GM19193 (cell line): Measurements from ENCODE around the gene SNRNP200.

ENCODE experiments used
- POLR2A ChIP-seq: IDR thresholded peaks from 4 replicates; pipeline ENCODE4 v1.6.1; 2011; ENCODE audit not compliant: insufficient read depth, insufficient read length; ENCODE audit errors: extremely low read depth

Gene SNRNP200

DNA sequence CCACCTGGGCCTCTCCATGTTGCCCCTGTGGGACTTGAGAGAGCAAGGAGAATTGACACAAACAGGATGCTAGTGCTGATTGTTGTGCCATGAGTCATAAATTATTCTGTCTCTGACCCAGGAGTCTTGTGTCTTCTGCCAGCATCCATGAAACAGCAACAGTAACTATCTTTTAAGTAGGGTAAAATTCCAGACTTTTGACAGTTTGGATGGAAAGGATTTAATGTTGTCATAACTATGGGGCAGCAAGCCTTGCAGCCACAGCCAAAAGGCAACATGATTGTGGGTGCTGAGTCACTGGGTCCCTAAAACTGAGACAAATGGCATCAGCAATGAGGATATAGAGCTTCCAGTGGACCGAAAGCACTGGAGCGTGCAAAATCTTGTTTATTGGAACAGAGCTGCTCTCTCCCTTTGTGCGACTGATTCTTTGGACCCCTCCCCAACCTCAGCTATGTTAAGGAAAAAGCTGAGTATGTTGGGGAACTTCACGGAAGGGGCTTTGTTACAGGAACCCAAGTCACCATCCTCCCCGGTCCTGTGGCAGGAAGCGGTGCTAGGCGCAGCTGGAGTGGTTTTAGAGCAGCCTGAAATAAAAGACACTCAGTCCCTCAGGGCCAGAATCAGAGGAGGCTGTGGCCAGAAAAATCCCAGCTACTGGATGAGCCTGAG lies 10.2 kb upstream of the SNRNP200 start:
- TF ChIP-seq POLR2A = no peak

- no peak for TF ChIP-seq POLR2A
Observed at GRCh38 chr2:96315005-96315399, 9.7 kb upstream of the SNRNP200 start.

- TF ChIP-seq POLR2A = no peak
Observed at GRCh38 chr2:96308248-96308647, 2.9 kb upstream of the SNRNP200 start.

DNA sequence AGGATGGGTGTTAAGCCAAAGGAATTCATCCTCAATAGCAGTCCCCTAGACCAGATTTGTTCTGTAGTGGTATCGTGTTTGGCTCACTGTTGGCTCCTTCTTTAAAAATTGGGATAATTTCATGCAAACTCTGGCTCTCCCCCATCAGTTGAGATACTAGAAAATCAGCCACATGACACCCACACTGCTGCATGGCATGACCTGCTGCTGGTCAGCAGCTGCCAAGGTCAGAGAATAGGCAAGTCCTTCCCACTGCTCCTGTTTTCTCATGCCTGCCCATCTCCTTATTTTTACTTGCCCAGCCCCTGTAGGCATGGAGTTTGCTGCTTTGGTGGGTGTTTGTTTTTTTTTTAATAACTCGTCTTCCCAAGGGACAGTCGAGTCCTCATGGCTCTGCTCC lies 1.0 kb upstream of the SNRNP200 start:
- no peak for TF ChIP-seq POLR2A

DNA sequence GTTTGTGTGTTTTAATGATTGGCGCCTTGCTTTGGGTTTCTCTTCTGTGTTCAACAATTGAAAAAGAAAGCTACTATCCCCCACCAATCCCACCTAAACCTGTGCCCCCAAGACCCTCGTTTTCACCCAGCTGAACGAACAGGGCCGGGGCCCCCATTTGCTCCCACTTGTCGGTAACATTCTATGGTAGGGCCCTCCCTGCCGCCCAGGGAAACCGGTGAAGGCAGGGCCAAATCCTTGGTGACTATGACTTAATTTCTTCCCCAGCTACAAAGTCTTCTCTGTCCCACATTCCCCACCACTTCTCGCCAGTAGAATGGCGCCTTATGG lies 598 bp upstream of the SNRNP200 start:
- TF ChIP-seq POLR2A = no peak

- no peak for TF ChIP-seq POLR2A
Observed at GRCh38 chr2:96304606-96305005, 740 bp downstream of the SNRNP200 start.

GRCh38 chr2:96301865-96302264 lies 3.5 kb downstream of the SNRNP200 start:
- no peak for TF ChIP-seq POLR2A

- no peak for TF ChIP-seq POLR2A
Observed at GRCh38 chr2:96296925-96297324, 8.4 kb downstream of the SNRNP200 start.

DNA sequence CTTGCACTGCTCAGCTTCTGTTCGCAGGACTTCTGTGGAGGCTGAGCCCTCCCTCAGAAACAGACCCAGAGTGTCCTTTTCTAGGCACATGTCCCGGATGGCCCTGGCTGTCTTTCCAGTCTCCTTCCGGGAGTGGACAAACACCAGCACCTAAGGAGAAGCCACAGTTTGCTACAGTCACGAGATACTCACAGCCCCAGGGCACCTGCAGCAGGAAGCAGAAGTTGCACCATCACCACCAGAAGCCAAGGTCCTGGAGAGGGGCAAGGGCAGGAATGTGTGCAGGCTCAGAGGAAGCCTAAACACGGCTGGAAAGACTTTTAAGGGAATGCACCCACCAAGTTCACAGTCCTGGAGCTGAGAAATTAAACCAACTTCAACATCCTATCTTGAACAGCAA lies 13.6 kb downstream of the SNRNP200 start:
- no peak for TF ChIP-seq POLR2A

- no peak for TF ChIP-seq POLR2A
Observed at GRCh38 chr2:96287273-96287856, 18.0 kb downstream of the SNRNP200 start.

- TF ChIP-seq POLR2A = no peak
Observed at GRCh38 chr2:96276787-96277499, 28.4 kb downstream of the SNRNP200 start.

DNA sequence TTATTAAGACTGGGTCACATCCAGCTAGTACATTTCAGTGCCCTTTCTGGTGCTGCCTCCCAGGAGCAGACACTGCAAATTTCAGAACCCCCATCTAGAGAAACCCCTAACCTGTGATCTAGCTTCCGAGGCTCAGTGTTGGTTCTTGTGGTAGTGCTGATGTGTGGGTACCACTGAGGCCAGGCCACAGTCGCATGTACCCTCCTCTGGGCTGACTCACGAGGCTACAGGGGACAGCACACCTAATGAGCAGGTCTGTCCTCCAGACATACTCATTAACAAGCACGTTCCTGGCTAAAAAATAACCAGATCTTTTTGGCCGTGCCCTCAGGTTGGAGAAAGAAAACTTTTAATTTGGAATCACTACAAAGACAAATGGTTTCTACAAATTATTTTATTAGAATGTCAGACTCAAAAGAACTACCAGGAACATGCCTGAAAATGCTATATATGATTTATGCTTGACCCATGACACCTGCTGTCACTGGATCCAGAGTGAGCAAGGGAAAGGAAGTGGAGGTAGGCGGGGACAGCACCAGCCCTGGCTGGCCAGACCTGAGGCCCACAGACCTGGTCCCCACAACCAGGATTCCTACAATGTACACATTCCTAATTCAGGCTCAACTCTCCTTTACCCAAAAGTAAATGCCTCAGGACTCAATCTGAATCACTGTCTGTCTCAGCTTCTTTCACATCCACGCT lies 30.8 kb downstream of the SNRNP200 start:
- TF ChIP-seq POLR2A = no peak

- TF ChIP-seq POLR2A = no peak
Observed at GRCh38 chr2:96273763-96274162, 31.6 kb downstream of the SNRNP200 start.

- TF ChIP-seq POLR2A = no peak
Observed at GRCh38 chr2:96271995-96272394, 33.4 kb downstream of the SNRNP200 start.

GRCh38 chr2:96267159-96267971 lies 38.0 kb downstream of the SNRNP200 start:
- no peak for TF ChIP-seq POLR2A
